ENCODE results near the gene C6orf136.

DNA sequence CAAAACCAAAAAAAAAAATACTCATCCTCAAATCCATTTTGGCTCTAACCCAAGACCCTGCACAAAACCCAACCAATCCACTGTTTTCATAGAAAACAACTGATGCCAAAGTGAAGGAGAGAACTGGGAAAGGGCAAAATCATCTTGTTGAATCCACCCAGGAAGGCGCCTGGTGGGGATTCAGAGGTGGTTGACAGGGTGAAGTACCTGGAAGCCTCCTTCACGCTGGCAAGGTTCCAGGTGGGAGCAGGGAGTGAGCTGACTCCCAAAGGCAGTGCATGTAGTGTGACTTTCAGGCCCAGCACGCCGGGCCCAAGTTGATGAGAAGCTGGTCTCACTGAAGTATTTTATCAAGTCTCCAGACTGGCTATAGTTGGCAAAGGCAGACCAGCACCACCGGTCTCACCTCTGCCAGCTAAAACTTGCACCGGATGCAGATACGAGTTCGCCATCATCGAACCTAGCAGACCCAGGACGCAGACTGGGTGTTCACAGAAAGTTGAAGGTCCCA lies 46.4 kb upstream of the C6orf136 start:
- TF ChIP-seq YY1 (IDR thresholded peaks at IDR 0.05; ENCODE audit: insufficient read depth, insufficient read length) (no peak), ZNF274 (IDR thresholded peaks at IDR 0.05; ENCODE audit: low read depth, low read length) (no peak), SUZ12 (IDR thresholded peaks at IDR 0.05; ENCODE audit: extremely low read depth, insufficient read depth, insufficient read length) (no peak)
